GM12874 (cell line): Measurements from ENCODE around the gene RMI2.

Experiments
- CTCF ChIP-seq: IDR thresholded peaks from 2 replicates; pipeline ENCODE4 v1.5.1; 2011; ENCODE audit warnings: low read depth, mild to moderate bottlenecking, control low read depth, low read length, moderate library complexity; ENCODE audit not compliant: insufficient read depth

The RMI2 gene

GRCh38 chr16:11377154-11377553 is 31.9 kb downstream of the RMI2 start:
- TF ChIP-seq CTCF, result no peak

DNA sequence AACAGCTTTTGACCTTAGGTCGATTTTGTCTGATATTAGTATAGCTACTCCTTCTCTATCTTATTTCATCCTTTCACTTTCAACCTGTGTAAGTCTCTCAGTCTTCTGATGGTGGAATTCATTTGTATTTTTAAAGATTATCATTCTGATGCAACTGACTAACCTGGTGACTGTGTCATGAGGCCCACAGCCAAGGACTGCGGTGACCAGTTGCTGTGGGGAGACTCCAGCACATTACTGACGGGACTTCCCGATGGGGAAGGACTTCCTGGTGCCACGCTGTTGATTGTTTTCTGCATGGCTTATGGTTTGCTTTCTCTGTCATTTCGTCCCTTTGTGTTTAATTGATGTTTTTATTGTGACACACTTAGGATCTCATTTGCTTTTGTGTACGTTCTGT is 34.2 kb downstream of the RMI2 start:
- no peak for TF ChIP-seq CTCF

- no peak for TF ChIP-seq CTCF
Measured at GRCh38 chr16:11380836-11381235, 35.6 kb downstream of the RMI2 start.

GRCh38 chr16:11383481-11384183 is 38.4 kb downstream of the RMI2 start:
- no peak for TF ChIP-seq CTCF

GRCh38 chr16:11384184-11384955 is 39.1 kb downstream of the RMI2 start:
- TF ChIP-seq CTCF, result no peak

GRCh38 chr16:11384956-11385586 is 39.8 kb downstream of the RMI2 start:
- no peak for TF ChIP-seq CTCF

GRCh38 chr16:11386054-11386680 is 40.9 kb downstream of the RMI2 start:
- no peak for TF ChIP-seq CTCF
